ENCODE data around the gene GDF15. TPM values are rescaled to one million over a fixed set of nuclear protein-coding genes. Genes with fewer than 3 reads are reported as not detected.

GDF15 gene
- polyA plus RNA-seq, 5 donors = 17.9 to 43.4 (median 21.5) TPM

DNA sequence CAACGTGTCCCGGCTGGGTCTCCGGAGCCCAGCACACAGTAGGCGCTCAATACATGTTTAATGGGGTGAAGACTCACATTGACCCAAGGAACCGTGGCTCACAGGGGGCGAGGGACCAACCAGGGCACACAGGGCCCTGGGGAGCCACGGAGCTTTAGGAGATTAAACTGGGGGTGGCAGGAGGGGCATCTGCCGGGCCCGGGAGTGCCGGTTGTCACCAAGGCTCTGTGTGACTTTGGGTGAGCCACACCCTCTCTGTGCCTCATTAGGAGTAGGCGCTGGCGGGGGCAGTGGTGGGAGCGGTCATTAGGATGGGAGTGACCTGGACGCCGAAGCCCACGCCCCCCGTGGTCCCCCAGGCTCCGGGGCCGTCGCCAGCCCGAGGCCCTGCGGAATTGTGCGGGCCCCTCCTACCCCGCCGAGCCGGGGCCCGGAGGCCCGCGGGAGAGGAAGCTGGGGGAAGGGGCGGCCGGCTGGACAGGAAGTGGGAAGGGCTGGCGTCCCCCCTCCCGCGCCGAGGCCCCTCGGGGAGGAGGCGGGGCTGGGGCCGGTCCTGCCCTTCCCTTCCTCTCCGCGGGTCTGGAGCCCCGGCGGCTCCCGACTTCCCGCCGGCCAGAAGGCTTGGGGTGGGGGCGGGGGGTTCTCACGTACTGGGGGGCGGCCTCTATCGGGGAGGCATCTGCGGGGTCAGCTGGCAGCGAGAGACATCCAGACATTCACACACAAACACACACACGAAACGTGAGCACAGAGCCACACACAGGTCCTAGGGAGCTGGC is 31.5 kb downstream of the GDF15 start:
- peak; percentile 88 to 90 for DNase-seq

- no peak for DNase-seq
Measured at GRCh38 chr19:18418029-18418482, 32.1 kb downstream of the GDF15 start.

DNA sequence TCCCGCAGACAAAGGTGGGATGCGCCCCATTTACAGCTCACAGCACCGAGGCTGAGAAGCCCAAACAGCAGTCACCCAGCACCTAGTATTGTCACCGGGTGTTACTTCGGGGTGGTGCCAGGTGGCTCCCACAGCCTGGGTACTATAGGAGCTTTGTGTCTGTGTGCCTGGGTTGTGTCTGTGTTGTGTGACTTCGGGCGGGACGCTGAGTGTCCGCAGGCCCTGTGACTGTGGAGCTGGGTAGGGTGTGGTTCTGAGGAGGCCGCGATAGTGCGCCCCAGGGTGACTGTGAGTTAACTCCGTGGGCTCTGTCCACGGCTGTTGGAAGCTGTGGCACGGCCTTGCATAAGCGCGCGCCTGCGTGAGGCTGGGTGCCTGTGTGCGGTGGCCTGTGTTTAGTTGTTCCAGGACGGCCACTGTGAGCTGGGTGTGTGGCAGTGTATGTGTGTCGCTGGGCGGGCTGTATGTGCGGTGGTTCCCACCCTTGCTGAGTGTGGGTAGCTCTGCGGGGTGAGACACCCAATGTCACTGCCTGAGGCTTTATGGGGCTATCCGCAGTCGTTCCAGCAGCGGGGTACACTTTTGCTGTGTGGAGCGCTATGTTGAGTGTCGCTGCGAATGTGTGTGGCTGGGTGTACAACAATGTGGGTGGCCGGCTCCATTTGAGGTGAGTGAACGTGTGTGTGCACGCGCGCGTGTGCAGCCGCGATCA is 32.7 kb downstream of the GDF15 start:
- no peak for DNase-seq

DNA sequence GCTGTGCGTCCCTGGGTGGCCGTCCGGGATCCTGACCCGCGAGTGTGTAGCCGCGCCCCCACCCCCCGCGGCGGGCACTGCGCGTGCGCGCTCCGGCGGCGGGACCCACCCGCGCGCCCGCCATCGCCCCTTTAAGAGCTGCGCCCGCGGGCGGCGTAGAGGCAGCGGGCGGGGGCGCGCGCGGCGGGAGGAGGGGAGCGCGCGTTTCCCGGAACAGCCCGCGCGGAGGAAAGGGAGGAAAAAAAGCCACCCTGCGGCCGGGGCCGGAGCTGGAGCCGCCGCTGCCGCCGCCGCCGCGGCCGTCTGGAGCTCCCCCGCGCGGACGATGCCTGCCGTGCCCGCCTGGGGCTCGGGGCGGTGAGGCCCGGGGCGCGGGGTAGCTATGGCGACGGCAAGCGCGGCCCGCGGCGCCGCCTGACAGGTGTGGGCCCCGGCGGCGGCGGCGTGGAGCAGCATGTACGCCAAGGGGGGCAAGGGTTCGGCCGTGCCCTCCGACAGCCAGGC is 33.3 kb downstream of the GDF15 start, which contains the start of gene SSBP4:
SSBP4 (plus strand) TSS at position 204 of the 504 bp plus-strand sequence; CDS start at position 455, 251 bp downstream.
- DNase-seq = peak; percentile 75 to 81

DNA sequence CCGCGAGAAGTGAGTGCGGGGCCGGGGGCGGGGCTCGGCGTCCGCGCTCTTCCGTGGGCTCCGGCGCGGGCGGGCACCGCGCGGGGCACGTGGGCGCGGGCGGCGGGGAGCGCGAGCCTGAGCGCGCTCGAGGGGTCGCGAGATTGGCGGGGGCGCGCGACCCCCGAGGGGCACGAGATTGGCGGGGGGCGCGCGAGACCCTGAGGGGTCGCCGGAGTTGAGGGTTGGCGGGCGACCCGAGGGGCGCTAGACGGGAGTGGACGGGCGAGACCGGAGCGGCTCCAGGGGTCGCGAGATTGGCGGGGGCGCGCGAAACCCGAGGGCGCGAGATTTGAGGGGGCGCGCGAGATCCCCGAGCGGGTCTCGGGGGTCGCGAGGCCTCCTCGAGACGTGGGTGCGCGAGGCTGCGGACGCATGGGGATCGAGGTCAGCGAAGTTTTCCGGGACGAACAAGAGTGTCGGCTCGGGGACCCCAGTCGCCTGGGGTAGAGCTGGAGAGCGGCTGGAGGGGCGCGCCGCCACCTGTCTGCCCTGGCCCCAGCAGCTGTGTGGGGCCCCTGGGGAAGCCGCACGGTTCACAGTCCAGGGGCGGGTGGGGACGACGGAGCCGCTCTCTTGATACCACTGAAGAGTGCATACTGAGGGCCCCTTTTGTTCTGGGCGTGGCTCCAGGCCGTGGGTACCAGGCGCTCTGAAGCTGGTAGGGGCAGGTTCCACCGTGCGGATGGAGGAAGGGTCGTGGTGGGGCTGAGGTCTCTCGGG is 33.9 kb downstream of the GDF15 start:
- DNase-seq = no peak

DNA sequence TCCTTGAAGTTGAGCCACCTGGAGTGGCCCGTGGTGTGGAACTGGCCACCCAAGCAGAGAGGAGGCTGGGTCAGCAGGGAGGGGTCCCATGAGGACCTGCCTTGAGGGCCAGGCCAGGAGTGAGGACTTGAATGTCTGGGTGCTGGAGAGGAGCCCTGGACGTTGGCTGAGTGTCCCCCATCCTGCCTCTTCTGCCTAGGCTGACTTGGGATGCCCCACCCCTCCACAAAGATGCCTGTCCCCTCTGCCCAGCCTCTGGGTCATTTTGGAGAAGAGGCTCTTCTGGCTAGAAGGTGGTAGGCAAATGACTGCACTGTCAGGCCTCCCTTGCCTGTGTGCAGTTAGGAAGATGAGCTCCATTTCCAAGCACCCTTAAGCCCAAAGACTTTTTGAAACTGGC is 35.0 kb downstream of the GDF15 start:
- DNase-seq = no peak

DNA sequence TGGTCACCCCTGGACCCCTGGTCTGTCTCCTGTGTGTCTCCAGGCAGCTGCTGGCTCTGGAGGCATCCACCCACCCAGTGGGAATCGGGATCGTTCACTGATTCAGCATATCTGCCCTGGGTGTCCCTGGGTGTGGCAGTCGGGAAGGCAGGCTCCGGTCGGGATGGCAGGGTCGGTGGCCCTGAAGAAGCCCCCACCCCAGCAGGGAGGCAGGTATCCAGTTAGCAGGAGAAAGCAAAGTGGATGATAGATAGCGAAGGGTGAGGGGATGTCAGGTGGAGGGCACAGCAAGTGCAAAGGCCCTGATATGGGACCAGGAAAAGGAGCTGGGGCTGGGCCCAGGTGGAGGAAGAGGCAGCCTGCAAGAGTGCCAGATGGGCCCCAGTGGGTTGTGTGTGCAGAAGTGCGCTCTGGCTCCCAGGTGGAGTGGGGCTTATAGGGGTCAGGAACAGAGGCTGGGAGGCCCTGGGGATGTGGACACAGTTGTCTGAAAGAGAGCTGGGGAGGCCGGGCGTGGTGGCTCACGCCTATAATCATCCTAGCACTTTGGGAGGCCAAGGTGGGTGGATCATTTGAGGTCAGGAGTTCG is 35.5 kb downstream of the GDF15 start:
- no peak for DNase-seq

DNA sequence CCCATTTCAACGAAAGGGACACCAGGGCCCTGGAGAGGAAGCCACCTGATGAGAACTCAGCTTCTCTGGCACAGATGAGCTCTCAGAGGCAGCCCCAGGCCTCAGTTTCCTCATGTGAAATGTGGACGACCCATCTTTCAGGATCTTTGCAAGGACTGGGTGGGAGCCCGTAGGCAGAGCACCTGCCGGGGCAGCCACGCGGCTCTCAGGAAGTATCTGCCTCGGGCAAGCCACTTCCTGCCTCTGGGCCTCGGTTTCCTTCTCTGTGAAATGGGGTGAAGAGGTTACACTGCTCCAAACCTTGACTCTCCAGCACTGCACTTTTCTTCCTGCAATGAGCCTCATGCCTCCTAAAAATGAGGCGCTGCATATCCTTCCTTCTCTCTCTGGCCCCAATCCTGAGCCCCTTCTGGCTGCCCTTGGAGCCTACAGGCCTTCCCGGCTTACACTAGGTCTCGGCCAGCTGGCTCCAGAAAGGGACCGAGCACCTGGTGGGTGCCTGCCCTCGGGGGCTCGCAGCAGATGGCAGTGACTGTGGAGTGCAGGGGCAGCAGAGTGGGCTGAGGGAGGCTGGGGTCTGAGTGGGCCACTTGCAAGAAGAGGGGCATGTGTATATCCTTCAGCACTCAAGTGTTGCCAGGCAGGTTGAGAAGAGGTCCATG is 36.7 kb downstream of the GDF15 start:
- DNase-seq = no peak

GRCh38 chr19:18423258-18424020 is 37.5 kb downstream of the GDF15 start:
- DNase-seq = no peak

DNA sequence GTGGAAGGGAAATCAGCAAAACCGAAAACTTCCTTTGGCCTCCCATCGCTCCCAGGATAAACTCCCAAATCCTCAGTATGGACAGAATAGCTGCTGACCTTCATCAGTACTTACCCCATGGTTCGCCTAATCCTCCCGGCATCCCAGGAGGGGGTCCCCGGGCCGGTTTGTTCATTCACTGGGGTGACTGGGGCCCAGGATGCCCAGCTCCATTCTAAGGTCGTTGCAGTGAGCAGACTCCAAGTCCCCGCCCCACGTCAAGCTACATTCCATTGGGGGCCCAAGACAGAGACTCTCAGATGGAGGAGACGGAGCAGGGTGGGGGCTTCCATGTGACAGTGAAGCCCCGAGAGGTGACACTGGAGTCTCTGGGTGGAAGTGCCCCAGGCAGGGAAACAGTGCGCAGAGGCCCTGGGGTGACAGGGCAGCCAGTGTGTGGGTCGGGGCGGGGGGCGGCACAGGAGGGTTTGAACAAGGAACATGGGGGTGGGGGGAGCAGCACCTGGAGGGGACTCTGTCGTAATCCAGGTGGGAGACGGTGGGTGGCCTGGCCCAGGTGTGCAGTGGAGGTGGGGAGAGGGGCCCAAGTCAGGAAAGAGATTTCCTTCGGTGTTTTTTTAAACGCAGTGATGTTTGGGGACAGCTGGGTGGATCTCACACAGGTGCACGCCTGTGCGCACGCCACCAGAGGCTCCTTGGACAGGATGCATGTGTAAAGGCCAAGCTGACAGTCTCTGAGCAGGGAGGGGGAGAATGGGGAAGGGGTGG is 38.3 kb downstream of the GDF15 start:
- no peak for DNase-seq

- no peak for DNase-seq
Measured at GRCh38 chr19:18424890-18425514, 39.0 kb downstream of the GDF15 start.

DNA sequence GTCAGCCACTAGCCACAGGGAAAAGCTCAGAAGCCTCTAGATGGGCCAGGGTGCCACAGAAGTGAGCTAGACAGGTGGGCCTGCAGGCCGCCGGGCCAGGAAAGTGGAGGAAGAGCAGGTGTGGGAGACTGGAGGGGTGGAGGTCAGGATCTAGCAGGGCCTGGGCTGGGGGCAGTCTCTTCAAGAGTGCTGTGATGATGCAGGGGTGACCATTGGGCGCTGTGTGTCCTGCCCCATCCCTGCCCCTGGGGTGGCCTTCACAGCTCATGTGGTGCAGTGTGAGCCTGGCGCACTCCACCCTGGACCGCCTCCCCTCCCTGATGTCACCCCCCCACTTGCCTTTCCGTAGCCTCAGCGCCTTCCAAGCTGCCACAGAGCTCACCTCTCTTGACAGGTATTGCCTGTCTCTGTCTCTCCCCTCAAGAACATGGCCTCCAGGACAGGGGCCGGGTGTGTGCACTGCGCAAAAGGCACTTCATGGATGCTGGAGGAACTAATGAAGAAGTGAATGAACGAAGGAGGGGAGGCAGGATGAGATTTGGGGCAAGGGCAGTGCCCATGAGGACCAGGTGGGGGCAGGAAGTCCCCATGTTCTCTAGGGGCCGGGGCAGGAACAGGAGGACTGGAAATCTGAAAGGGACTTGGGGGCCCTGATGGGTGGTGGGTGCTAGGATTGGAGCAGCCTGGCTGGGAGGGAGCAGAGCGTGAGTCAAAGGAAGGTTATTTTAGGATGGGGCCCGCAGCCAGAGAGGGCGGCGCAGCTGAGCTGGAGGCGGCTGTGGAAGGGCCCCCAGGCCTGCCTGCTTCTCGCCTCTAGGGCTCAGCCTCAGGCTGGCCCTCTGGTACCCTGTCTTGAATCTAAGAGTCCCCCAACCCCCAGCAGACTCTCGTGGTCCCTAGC is 39.8 kb downstream of the GDF15 start:
- no peak for DNase-seq

DNA sequence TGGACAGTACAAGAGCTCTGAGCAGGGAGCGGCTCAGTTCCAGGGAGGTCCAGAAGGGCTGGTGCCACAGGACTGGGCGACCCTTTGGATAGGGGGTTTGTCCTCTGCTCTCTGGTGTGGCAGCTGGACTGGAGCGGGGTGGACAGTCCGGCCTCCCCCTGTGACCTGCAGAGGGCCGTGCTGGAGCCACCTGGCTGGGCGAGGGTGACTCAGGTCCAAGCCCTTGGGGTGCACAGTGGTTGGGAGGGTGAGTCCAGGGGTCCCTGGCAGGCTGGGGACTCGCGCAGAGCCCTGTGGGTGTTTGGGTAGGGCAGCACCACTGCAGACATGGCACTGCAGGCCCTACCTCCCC is 40.4 kb downstream of the GDF15 start:
- DNase-seq = no peak

DNA sequence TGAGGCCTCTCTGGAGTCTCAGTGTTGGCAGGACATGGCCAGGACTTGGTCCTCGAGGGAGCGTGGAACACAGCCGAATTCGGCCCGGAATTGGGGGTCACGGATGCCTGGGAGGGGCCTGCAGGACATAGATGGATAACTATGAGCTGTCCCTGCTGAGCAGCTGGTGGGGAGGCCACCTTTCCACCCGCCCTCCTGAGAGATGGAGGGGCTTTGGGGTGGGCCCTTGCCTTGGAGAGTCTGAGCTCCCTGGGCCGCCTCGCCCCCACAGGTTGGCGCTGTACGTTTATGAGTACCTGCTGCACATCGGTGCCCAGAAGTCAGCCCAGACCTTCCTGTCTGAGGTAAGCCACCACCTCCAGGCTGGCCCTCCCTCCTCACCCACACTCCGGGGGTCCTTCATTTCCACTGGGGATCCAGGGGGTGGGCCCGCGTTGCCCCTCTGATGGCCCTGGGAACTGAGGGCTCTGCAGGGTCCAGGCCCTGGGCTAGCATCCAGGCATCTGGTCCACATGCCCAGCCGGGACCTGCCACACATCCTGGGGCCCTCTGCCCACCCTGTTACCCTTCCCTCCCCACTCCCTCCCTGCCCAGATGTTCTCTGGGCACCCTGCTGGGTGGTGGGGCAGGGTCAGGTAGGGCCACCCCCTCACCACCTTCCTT is 41.3 kb downstream of the GDF15 start:
- no peak for DNase-seq

GRCh38 chr19:18427743-18428113 is 41.8 kb downstream of the GDF15 start:
- DNase-seq = no peak

- DNase-seq = no peak
Measured at GRCh38 chr19:18428173-18428786, 42.3 kb downstream of the GDF15 start.
